HG02852 (cell line): ENCODE data around the gene MAD1L1.
"Not testable (repeated sequence)": the region's sequence is repeated elsewhere in the genome, so short reads cannot be mapped to it uniquely, and the experiment has no call there.

ENCODE experiments used
- ATAC-seq: cut with Tn5 transposase; IDR thresholded peaks from one replicate; pipeline ENCODE4 v1.9.1; 2021; ENCODE audit warnings: mild to moderate bottlenecking, moderate library complexity; ENCODE audit not compliant: unreplicated experiment

MAD1L1 gene

GRCh38 chr7:1935176-1936005, 297.4 kb downstream of the MAD1L1 start:
- ATAC-seq: no peak

GRCh38 chr7:1934756-1935155, 298.0 kb downstream of the MAD1L1 start:
- no peak for ATAC-seq

DNA sequence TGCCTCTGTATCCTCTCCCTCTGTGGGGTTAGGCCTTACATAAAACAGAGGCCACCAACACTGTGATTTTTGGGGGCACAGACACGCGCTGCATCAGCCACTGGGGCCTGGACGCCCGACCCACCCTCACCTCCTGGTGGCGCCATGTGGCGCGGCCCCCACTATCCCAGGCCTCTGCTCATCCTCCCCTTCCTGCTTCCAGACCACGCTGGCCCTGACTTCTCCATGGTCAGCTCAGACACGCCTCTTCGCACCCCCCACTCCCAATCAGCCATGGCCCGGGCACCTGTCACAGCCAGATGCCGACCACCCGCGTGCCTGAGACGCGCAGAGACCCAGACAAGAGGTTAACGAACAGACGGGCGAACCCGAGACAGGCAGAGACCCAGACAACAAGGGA, 298.7 kb downstream of the MAD1L1 start:
- ATAC-seq: no peak

GRCh38 chr7:1933066-1933750, 299.5 kb downstream of the MAD1L1 start:
- ATAC-seq: no peak

GRCh38 chr7:1931951-1932270, 300.8 kb downstream of the MAD1L1 start:
- no peak for ATAC-seq

DNA sequence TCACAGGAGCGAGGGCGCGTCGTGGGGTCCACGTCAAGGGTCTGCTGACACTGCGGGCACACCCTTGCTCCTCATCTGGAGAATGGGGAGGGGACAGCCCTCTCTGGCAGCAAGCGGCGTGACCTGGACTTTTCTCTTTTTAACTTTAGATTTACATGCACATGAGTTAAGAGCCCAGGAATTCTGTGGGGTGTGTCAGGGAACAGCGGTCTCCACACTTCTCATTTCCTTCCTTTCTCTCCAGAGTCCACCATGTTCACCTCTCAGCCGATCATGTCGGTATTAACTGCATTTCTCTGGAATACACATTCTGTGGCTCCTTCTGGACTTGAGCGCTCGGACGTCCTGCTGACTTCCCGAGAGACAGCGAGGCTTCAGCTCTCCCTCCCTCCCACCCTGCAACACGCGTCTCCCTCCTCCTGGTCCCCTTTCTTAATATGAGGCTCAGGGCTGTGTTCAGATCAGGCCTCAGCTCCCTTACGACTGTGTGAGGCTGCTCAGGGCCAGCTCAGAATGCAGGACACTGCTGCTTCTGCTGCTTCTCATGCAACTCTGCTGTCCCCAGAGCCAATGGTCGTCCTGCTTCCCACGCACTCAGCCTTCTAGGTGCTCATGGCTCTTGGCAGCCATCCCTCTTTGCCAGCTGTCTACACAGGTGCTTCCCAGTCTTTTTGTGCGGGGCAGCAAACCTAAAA, 301.3 kb downstream of the MAD1L1 start:
- no peak for ATAC-seq

- no peak for ATAC-seq
These were observed 302.2 kb downstream of the MAD1L1 start for GRCh38 chr7:1930381-1931065.

- ATAC-seq: not testable (repeated sequence)
These were observed 303.3 kb downstream of the MAD1L1 start for GRCh38 chr7:1929349-1929925.

GRCh38 chr7:1928645-1929348, 303.9 kb downstream of the MAD1L1 start:
- no peak for ATAC-seq

- ATAC-seq: no peak
These were observed 304.7 kb downstream of the MAD1L1 start for GRCh38 chr7:1927937-1928644.

DNA sequence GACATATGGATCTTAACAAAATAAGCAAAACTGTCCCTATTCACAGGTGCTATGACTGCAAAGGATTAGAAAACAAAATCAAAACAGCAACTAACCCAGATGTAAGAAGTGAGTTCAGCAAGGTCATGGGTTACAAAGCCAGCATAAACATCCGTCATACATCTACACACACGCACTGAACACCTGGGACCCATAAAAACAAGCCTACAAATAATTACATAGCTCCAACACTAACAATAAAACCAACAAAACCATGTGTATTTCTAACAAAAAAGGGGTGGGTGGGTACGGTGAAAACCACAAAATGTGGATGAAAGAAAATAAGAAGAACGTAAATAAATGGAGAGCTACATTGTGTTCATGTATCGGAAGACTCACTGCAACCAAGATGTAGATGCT, 305.8 kb downstream of the MAD1L1 start:
- no peak for ATAC-seq

DNA sequence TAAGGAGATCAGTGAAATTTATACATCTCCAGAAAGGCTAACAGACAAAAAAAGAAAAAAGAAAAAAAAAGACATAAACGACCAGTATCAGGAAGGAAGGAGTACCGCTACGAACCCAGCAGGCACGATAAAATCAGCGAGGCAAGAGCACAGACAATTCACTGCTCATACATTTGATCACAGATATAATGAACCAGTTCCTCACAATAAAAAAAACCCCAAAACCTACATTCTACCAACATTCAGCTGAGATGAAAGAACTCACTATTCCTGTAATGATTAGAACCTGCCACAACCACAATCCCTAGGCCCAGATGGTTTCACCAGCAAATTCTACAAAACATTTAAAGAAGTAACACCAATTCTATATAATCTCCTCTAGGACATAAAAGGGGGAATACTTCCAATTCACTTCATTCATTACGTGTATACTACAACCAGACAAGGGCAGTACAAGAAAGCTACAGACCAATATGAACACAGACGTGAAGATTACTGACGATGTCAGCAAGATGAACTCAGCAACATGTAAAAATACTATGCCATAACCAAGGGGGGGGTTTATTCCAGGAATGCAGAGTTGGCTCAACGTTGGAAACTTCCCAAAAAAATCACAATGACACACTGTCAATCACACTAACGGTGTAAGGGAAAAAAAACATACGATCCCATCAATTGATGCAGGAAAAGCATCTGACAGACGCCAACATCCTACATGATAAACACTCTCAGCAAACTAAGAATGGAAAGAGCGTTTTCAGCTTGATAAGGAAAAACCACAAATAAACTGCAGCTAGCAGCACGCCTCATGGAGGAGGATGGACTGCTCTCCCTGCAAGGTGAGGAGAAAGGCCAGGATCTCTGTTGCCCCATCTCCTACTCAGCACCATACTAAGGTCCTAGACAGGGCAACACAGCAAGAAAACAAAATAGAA, 306.5 kb downstream of the MAD1L1 start:
- no peak for ATAC-seq

DNA sequence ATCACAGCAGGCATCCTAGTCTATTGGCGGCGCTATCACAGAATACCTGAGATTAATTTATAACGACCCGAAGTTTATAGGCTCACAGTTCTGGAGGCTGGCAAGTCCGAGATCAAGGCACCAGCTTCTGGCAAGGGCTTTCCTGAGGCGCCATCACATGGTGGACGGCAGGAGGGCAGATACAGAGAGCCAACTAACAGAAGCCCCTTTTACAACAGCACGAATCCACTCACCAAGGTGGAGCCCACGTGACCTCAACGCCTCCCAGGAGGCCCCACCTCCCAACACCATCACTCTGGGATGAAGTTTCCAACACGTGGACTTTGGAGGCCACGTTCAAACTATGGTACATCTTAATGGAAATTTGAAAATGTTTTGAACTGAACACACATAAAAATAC, 307.4 kb downstream of the MAD1L1 start:
- ATAC-seq: no peak

DNA sequence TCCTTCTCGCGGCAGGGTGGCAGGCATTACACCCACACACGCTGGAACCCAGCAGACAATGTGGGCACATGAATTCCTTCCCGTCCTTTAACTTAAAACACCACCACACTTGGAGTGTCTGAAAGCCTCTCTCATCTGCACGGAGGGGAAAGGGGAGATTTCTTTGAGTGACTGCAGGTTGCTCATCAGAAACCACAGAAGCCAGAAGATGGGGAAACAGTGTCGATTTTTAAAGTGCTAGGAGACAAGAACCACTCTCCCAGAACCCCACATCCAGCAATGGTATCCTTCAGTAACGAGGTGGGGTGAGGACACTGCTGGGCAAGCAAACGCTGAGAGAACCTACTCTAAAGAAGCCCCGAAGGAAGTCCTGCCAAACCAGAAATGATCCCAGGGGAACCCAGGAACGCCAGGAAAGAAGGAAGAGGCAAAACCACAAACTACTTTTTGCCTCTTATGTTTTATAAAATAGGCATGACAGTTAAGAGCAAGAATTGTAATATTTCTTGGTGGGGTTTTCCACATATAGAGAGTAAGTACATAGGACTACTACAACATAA, 308.4 kb downstream of the MAD1L1 start:
- no peak for ATAC-seq

DNA sequence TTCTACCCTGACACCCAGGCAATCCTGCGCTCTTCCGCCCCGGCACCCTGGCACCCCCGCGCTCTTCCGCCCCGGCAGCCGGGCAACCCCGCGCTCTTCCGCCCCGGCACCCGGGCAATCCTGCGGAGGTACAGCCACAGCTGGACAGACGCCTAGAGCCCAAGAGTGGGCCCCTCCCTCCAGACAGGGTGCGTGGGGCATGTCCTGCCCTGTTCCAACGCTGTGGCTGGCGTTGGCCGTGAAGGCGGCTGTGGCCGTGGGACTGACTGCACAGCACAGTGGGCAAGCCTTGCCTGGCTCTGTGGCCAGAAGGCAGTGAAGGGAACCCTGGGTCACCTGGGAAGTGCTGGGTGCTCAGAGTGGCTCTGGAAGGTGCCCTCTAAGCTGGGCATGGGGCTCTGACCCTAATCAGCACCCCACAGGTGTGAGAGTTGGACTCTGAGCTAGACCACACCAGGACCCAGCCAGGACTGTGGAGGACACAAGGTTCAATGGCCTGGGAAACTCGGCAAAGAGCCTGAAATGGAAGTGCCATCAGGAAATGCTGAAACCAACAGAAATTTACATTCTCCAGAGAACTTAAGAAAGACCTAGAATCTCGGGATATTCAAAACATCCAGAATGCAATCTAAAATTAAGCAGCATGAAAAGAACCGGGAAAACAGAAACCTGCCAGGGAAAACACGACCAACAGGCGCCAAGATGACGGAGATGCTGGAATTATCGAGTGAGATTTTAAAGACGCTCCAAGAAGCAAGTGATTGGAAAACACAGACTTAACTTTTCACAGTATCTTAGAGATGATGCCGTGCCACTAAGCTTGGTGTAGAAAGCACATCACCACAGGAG, 309.1 kb downstream of the MAD1L1 start:
- no peak for ATAC-seq

DNA sequence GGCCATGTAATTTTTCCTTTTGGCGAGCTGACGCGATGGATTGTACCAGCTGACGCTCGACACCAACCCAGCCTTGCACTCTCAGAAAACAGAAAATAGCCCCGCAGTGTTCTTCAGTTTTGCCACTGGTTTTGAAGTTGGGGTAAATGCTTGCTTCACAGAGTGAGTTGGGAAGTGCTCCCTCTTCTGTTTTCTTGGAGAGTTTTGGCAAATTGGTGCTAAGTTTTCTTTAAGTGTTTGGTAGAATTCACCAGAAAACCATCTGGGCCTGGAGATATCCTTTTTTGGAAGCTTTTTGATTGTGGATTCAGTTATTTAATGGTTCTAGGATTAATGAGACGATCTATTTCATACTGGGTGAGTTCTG, 309.9 kb downstream of the MAD1L1 start:
- ATAC-seq: no peak

DNA sequence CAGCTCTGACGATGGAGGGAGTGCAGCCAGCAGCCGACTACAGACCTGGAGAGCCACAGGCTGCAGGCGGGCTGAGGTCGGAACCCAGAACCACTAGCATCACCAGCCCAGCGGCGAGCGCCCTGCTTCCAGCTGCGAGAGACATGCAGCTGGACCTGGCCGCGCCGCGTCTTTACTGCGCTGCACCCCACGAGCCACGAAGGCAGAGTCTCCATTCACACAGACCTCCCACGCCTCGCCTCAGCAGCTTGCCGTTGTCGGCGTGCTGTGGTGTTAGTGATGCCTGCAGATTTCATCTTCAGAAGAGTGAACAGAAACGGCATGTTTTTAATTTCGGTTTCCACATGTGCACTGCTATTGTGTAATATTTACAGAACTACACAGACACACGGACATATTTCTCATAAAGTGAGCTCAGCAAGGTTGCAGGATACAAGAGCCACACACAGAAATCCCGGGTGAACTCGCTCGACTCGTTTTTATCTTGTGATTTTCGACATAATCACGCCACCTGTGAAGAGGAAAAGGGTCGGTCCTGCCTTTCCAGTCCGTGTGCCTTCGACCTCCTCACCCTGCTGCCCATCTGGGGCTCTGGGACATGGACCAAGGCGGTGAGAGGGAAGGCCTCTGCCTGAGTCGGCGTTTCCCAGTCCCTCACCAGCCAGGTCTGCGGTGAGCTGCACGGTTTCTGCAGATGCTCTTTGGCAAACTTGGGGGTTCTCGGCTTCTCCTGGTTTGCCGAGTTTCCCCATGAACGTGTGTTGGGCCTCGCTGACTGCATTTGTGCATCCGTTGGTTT, 310.5 kb downstream of the MAD1L1 start:
- ATAC-seq: no peak
